SK-N-SH (cell line): ENCODE measurements around the gene FNDC10. TPM values are rescaled to one million over a fixed set of nuclear protein-coding genes. Genes with fewer than 3 reads are reported as not detected.
A peak's percentile ranks its signal among the peaks of the same experiment; 100 is the strongest.
"Not testable (repeated sequence)": the region's sequence is repeated elsewhere in the genome, so short reads cannot be mapped to it uniquely, and the experiment has no call there.

Experiments
- CTCF ChIA-PET: fragments of 300-600, 350-600 bp; formaldehyde crosslinking; extraction: SDS; loops from one replicate; lab custom pipeline; 2021; lab: Yijun Ruan, JAX
- POLR2A ChIA-PET: fragments of 350-600 bp; sonication (Branson Sonifier 250); formaldehyde crosslinking; extraction: SDS; loops from one replicate; lab custom pipeline; 2020; ENCODE audit warnings: antibody characterized with exemption, inconsistent platforms; lab: Yijun Ruan, JAX
- DNase-seq: peaks from one replicate; pipeline ENCODE4 v3.0.0; 2012
- H2AFZ ChIP-seq: fragments of 200-600 bp; sonication (generic); 2 replicates; pipeline ENCODE4 v1.8.1; 2016; ENCODE audit warnings: antibody characterized with exemption, mild to moderate bottlenecking, low read depth
- H3F3A ChIP-seq: fragments of 200-600 bp; sonication (generic); replicated peaks from 2 replicates; pipeline ENCODE3; 2016; ENCODE audit warnings: antibody characterized with exemption, mild to moderate bottlenecking; ENCODE audit not compliant: insufficient read depth
- H3K27ac ChIP-seq, 2 experiments: fragments of 200-500 bp in 1 of 2; fragments of 200-600 bp in 1 of 2; sonication (Bioruptor generic) in 1 of 2; sonication (generic), shearing (Covaris generic) in 1 of 2; 2 replicates each; pipeline versions ENCODE4 v1.5.1 to v1.6.1; 2014 to 2016; ENCODE audit warnings: low read depth in 2 of 2, inconsistent platforms in 1 of 2, low read length in 1 of 2, mild to moderate bottlenecking in 1 of 2, mixed read lengths in 1 of 2
- H3K27me3 ChIP-seq: fragments of 200-600 bp; sonication (generic), shearing (Covaris generic); 2 replicates; pipeline ENCODE4 v1.6.1; 2016; ENCODE audit warnings: mixed run types; ENCODE audit not compliant: insufficient read depth
- H3K36me3 ChIP-seq, 2 experiments: fragments of 200-500 bp in 1 of 2; fragments of 200-600 bp in 1 of 2; sonication (Bioruptor generic) in 1 of 2; sonication (generic) in 1 of 2; replicated peaks in 1 of 2; 2 replicates each; pipeline versions ENCODE3 to v1.5.1; 2014 to 2016; ENCODE audit warnings: low read length in 1 of 2, mild to moderate bottlenecking in 1 of 2; ENCODE audit not compliant: insufficient read depth in 2 of 2, control insufficient read depth in 1 of 2
- H3K4me1 ChIP-seq, 2 experiments: fragments of 200-500 bp in 1 of 2; fragments of 200-600 bp in 1 of 2; sonication (Bioruptor generic) in 1 of 2; sonication (generic), shearing (Covaris generic) in 1 of 2; 2 replicates each; pipeline versions ENCODE4 v1.5.1 to v1.6.1; 2014 to 2016; ENCODE audit warnings: low read depth in 1 of 2, low read length in 1 of 2, mixed run types in 1 of 2; ENCODE audit not compliant: insufficient read depth in 2 of 2, control insufficient read depth in 1 of 2
- H3K4me2 ChIP-seq: fragments of 200-600 bp; sonication (generic), shearing (Covaris generic); 2 replicates; pipeline ENCODE4 v1.6.1; 2017; ENCODE audit warnings: mixed run types
- H3K4me3 ChIP-seq, 2 experiments: fragments of 200-500 bp in 1 of 2; fragments of 200-600 bp in 1 of 2; sonication (Bioruptor generic) in 1 of 2; sonication (generic), shearing (Covaris generic) in 1 of 2; 2 replicates each; pipeline versions ENCODE4 v1.5.1 to v1.8.1; 2014 to 2016; ENCODE audit warnings: low read depth in 2 of 2, inconsistent platforms in 1 of 2, low read length in 1 of 2, mild to moderate bottlenecking in 1 of 2, mixed read lengths in 1 of 2, moderate library complexity in 1 of 2
- H3K79me2 ChIP-seq: fragments of 200-600 bp; sonication (generic); 2 replicates; pipeline ENCODE4 v1.8.1; 2017; ENCODE audit warnings: mild to moderate bottlenecking; ENCODE audit not compliant: insufficient read depth
- H3K9ac ChIP-seq: fragments of 200-600 bp; sonication (generic); 2 replicates; pipeline ENCODE4 v1.6.1; 2017; ENCODE audit warnings: mixed run types
- H3K9me2 ChIP-seq: fragments of 200-600 bp; sonication (generic); 2 replicates; pipeline ENCODE4 v1.6.1; 2017; ENCODE audit warnings: mixed run types
- H3K9me3 ChIP-seq: fragments of 200-600 bp; sonication (generic); 2 replicates; pipeline ENCODE4 v1.6.1; 2017; ENCODE audit warnings: mixed run types, mild to moderate bottlenecking, moderate library complexity
- H4K20me1 ChIP-seq: fragments of 200-600 bp; sonication (generic); 2 replicates; pipeline ENCODE4 v1.6.1; 2017; ENCODE audit warnings: mild to moderate bottlenecking, mixed run types; ENCODE audit not compliant: insufficient read depth
- WGBS: methylation state at CpG from one replicate; pipeline ENCODE4 v1.1.6; 2017; ENCODE audit warnings: low lambda C conversion rate; 5-methylcytosine and 5-hydroxymethylcytosine counted together
- polyA plus RNA-seq, 3 experiments: library from polyadenylated mRNA; depleted of rRNA; stranded (reverse); fragments of >200 nt; gene quantifications; 2 replicates each; pipeline ENCODE4 v1.2.3, GENCODE V29; 2012

Gene FNDC10
- polyA plus RNA-seq, 1 of the 3 experiments (the other 2 are of a cell fraction), result 6.7 TPM

DNA sequence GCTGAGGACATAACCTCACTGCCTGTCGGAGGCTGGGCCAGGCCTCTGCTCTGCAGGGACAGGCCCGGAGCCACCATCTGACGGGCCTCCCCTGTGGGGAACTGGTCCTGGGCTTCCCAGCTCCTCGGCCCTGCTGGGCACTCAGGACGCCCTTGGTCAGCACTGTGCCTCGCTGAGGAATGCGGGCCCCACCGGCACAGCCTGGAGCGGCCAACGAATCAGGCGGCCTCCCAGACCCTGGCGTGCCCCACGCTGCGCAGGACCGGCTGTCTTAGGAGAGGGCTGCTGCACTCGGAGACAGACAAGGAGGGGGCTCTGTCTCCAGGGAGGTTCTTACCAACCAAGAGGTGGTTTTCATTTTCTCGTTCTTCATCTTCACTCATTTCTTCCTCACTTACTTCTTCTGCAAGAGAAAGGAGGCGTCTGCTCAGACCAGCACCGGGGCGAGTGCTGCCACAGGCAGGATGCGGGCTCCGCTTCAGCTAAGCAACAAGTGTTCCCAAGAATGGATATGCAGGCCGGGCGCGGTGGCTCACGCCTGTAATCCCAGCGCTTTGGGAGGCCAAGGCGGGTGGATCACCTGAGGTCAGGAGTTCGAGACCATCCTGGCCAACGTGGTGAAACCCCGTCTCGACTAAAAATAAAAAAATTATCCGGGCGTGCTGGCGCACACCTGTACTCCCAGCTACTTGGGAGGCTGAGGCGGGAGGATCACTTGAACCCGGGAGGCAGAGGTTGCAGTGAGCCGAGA lies 41.0 kb upstream of the FNDC10 start:
- 97% methylated on average over 19 of the region's 38 CpGs for WGBS
- H4K20me1 ChIP-seq, H2AFZ ChIP-seq, H3K27ac ChIP-seq, H3K4me1 ChIP-seq, H3K4me2 ChIP-seq, H3K36me3 ChIP-seq, DNase-seq, H3K4me3 ChIP-seq, H3K79me2 ChIP-seq, H3K9ac ChIP-seq, H3F3A ChIP-seq, CTCF ChIA-PET, H3K27me3 ChIP-seq, H3K9me3 ChIP-seq, H3K9me2 ChIP-seq, POLR2A ChIA-PET: not testable (repeated sequence)

DNA sequence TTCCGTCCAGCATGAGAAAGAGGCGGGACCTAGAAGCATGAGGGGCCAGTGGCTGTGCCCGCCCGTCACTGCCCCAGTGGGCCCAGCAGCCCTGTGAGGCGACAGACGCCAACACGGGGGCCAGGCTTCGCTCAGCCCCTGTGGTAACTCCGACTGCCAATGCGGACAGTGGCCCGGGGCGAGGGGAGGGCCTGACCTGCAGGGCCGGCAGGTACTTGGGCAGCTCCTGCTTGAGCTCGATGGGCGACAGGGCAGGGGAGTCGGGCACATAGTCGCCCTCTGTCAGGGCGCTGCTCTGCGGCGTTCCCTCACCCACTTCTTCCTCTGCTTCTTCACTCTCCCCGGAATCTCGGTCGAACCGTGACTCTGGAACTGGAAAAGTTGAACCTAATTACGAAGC lies 40.1 kb upstream of the FNDC10 start:
- H3K36me3 ChIP-seq, H3K4me1 ChIP-seq: not testable (repeated sequence)

DNA sequence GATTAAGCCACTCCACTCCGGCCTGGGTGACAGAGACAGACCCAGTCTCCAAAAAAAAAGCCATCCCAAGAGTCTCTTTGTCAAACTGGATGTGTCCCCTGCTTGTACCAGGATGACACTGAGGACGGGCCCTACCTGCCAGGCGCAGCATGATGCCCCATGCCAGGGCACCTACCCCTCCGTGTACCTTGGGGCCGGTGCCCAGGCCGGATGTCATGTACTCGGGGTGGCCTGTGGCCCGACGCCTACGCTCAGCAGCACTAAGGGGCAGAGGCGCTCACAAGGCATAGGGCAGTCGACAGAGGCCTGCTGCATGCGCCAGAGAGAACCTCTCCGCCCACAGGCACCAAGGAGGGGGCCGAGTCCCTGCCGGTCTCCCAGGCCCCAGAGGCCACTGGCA lies 39.4 kb upstream of the FNDC10 start:
- H4K20me1 ChIP-seq, H3K9me3 ChIP-seq, H3K36me3 ChIP-seq, POLR2A ChIA-PET, DNase-seq, H3K4me1 ChIP-seq, H3K27me3 ChIP-seq, H2AFZ ChIP-seq, H3K9me2 ChIP-seq, H3K4me2 ChIP-seq, H3K4me3 ChIP-seq, H3F3A ChIP-seq, H3K79me2 ChIP-seq, CTCF ChIA-PET, H3K27ac ChIP-seq, H3K9ac ChIP-seq: not testable (repeated sequence)
- 100% methylated on average over 1 of the region's 16 CpGs for WGBS

More for the DNA sequence above, 40.1 kb upstream of the FNDC10 start:
- DNase-seq, H3K9me2 ChIP-seq, H3K27ac ChIP-seq, CTCF ChIA-PET, H3K4me3 ChIP-seq, H3K79me2 ChIP-seq, H3K4me2 ChIP-seq, H3K27me3 ChIP-seq, H3K9ac ChIP-seq, H3F3A ChIP-seq, H4K20me1 ChIP-seq, H3K9me3 ChIP-seq, H2AFZ ChIP-seq, POLR2A ChIA-PET: not testable (repeated sequence)
- WGBS, result 85% methylated on average over 5 of the region's 25 CpGs

DNA sequence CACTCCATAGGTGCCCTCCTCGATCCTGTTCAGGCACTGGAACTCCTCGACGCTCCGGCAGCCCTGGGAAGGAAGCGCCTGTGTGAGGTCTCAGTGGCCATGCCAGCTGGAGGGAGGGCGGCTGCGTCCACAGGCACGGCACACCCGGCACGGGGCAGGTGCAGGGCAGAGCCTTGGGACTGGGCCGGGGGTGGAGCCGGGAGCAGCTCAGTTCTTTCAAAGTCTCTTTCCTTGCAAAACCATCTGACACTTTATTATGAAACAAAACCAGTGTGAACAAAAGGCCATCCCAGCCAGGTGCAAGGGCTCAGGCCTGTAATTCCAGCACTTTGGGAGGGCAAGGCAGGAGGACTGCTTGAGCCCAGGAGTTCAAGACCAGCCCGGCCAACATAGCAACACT lies 38.6 kb upstream of the FNDC10 start:
- WGBS, result 95% methylated on average over 8 of the region's 13 CpGs
- not testable (repeated sequence) for H3K27me3 ChIP-seq, DNase-seq

DNA sequence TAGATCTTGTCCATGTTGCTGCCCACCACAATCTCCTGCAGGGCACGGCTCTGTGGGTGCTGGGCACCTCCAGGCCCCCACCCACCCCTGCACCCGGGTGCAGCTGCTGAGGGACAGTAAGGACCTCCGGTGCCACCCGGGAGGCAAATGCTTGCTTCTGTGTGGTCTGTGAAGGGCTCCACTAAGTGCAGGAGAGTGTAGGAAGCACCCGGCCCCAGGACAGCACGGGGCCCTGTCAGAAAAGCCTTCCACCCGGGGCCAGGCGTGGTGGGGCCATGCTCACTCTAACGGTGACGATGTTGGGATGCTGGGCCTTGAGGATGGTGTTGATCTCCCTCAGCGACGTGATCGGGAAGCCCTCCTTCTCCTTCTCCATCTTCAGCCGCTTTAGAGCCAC lies 37.5 kb upstream of the FNDC10 start:
- H3K9me3 ChIP-seq, DNase-seq, POLR2A ChIA-PET, H3K9ac ChIP-seq, H3K36me3 ChIP-seq, CTCF ChIA-PET, H3K4me3 ChIP-seq, H3K9me2 ChIP-seq, H3K79me2 ChIP-seq, H3K4me2 ChIP-seq, H3F3A ChIP-seq, H4K20me1 ChIP-seq, H2AFZ ChIP-seq, H3K27me3 ChIP-seq, H3K27ac ChIP-seq, H3K4me1 ChIP-seq: not testable (repeated sequence)
- WGBS, result 93% methylated on average over 6 of the region's 14 CpGs

More for the DNA sequence above, 38.6 kb upstream of the FNDC10 start:
- CTCF ChIA-PET, H4K20me1 ChIP-seq, H3K4me3 ChIP-seq, H3K79me2 ChIP-seq, H3K9me2 ChIP-seq, H3K36me3 ChIP-seq, H3K9me3 ChIP-seq, POLR2A ChIA-PET, H2AFZ ChIP-seq, H3K4me1 ChIP-seq, H3K27ac ChIP-seq, H3K9ac ChIP-seq, H3F3A ChIP-seq, H3K4me2 ChIP-seq: not testable (repeated sequence)

DNA sequence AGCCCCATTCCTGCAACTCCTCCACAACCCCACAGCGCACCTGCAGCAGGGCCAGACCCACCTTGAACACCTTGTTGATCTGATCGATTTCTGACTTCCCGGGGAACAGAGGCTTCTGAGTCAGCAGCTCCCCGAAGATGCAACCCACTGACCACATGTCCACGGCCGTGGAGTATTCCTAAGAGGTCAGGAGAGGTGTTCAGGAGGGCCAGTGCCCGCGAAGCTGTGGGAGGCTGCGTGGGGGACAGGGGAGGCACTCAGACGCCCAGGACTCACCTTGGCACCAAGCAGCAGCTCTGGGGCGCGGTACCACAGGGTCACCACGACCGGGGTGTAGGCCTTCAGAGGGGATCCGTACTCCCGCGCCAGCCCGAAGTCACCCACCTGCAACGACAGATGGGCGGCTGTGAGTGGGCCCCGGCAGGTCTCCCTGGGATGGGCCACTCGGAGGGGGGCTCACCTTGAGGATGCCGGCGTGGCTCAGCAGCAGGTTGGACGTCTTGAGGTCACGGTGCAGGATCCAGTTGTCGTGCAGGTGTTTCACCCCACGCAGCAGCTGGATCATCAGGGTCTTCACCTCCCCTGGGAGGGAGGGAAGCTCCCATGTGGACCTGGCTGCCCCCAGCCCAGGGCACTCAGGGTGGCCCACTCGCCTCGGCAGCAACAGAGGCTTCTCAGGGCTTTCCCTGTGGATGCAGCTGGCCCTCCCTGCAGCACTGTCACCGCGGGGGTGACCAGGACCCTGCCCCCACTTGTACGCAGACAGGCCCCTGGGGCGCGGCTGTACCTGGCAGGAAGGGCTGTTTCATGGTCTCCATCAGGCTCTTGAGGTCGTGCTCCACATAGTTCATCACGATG lies 36.9 kb upstream of the FNDC10 start:
- H3K79me2 ChIP-seq, H2AFZ ChIP-seq, H3K27me3 ChIP-seq, H4K20me1 ChIP-seq, CTCF ChIA-PET, H3K4me1 ChIP-seq, H3K9me2 ChIP-seq, H3K36me3 ChIP-seq, H3K9ac ChIP-seq, H3K4me3 ChIP-seq, H3K9me3 ChIP-seq, POLR2A ChIA-PET, H3K27ac ChIP-seq, H3F3A ChIP-seq, H3K4me2 ChIP-seq: not testable (repeated sequence)
- peak; percentile 9 for DNase-seq
- 85% methylated on average over 14 of the region's 37 CpGs for WGBS
